Adrenal gland (tissue), 5 donors: ENCODE results near the gene OSBPL10.

Experiments
- POLR2A ChIP-seq, 2 donors: fragments of 450-650 bp; IDR thresholded peaks; one replicate each; pipeline ENCODE4 v1.6.1; 2017; ENCODE audit warnings: antibody characterized with exemption in 2 of 2, mild to moderate bottlenecking in 2 of 2, moderate library complexity in 1 of 2
- TF ChIP-seq, protein P1 (sequence below), 6 experiments: fragments of 450-650 bp in 4 of 6; fragments of 200-600 bp in 2 of 6; sonication (generic) in 1 of 6; IDR thresholded peaks; 1 replicate in 5 of 6; 2 replicates in 1 of 6; pipeline versions ENCODE4 v1.5.1 to v1.8.0; 2016 to 2021; ENCODE audit warnings: antibody characterized with exemption in 6 of 6, mild to moderate bottlenecking in 2 of 6, moderate library complexity in 1 of 6
- donor health status: DM: no; HTN: no; CAD: no.

DNA sequence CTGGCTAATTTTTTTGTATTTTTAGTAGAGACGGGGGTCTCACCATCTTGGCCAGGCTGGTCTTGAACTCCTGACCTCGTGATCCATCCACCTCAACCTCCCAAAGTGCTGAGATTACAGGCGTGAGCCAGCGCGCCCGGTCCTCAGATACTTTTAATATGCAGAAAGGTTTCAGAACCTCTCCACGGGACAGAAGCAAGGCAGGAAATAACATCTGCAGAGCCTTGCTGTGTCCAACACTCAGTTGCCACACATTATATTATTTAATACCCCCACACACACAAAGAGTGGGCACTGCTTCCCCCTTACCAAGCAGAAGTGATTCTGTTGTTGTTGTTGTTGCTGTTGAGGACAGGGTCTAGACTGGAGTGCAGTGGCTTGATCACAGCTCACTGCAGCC, 28.0 kb downstream of the OSBPL10 start:
- TF ChIP-seq, protein P1, sequence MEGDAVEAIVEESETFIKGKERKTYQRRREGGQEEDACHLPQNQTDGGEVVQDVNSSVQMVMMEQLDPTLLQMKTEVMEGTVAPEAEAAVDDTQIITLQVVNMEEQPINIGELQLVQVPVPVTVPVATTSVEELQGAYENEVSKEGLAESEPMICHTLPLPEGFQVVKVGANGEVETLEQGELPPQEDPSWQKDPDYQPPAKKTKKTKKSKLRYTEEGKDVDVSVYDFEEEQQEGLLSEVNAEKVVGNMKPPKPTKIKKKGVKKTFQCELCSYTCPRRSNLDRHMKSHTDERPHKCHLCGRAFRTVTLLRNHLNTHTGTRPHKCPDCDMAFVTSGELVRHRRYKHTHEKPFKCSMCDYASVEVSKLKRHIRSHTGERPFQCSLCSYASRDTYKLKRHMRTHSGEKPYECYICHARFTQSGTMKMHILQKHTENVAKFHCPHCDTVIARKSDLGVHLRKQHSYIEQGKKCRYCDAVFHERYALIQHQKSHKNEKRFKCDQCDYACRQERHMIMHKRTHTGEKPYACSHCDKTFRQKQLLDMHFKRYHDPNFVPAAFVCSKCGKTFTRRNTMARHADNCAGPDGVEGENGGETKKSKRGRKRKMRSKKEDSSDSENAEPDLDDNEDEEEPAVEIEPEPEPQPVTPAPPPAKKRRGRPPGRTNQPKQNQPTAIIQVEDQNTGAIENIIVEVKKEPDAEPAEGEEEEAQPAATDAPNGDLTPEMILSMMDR (IDR thresholded peaks at IDR 0.05): no peak
- no peak for TF ChIP-seq POLR2A (IDR thresholded peaks at IDR 0.05)
